ENCODE measurements around the gene SATB1.

SATB1 gene

GRCh38 chr3:18386274-18386890 is 38.8 kb downstream of the SATB1 start:
- H3K4me3 ChIP-seq (ENCODE audit: low read length): no peak overlapping the region
- no peaks in the 10 kb centered on the region for H3K36me3 ChIP-seq (replicated peaks; ENCODE audit: low read depth, low read length)
- peaks cover 8% of the 10 kb centered on the region for H3K4me1 ChIP-seq (ENCODE audit: low read length)
- H4K20me1 ChIP-seq (ENCODE audit: insufficient read depth, low read length): no peaks in the 10 kb centered on the region
- TF ChIP-seq EZH2phosphoT487 (IDR thresholded peaks at IDR 0.05; ENCODE audit: low read depth) (no peak), CTCF (IDR thresholded peaks at IDR 0.05; ENCODE audit: low read depth, low read length) (no peak)
- no peak overlapping the region for H3K27ac ChIP-seq (ENCODE audit: low read length)
- no peak overlapping the region for H2AFZ ChIP-seq (ENCODE audit: low read depth, low read length)
- no peaks in the 10 kb centered on the region for H3K27me3 ChIP-seq (ENCODE audit: low read depth, low read length)
- H3K4me2 ChIP-seq (ENCODE audit: low read length): no peak overlapping the region
- H3K9me3 ChIP-seq (ENCODE audit: insufficient read depth, low read length): no peaks in the 10 kb centered on the region
- no peak overlapping the region for H3K9ac ChIP-seq (ENCODE audit: low read length)
- no peaks in the 10 kb centered on the region for H3K79me2 ChIP-seq (ENCODE audit: low read length)

GRCh38 chr3:18385706-18386105 is 39.4 kb downstream of the SATB1 start:
- H3K9me3 ChIP-seq (ENCODE audit: insufficient read depth, low read length): no peaks in the 10 kb centered on the region
- peaks cover 8% of the 10 kb centered on the region for H3K4me1 ChIP-seq (ENCODE audit: low read length)
- no peaks in the 10 kb centered on the region for H3K79me2 ChIP-seq (ENCODE audit: low read length)
- no peaks in the 10 kb centered on the region for H3K36me3 ChIP-seq (replicated peaks; ENCODE audit: low read depth, low read length)
- H3K27me3 ChIP-seq (ENCODE audit: low read depth, low read length): no peaks in the 10 kb centered on the region
- no peak overlapping the region for H3K27ac ChIP-seq (ENCODE audit: low read length)
- TF ChIP-seq CTCF (IDR thresholded peaks at IDR 0.05; ENCODE audit: low read depth, low read length) (no peak), EZH2phosphoT487 (IDR thresholded peaks at IDR 0.05; ENCODE audit: low read depth) (no peak)
- no peak overlapping the region for H3K4me2 ChIP-seq (ENCODE audit: low read length)
- H3K4me3 ChIP-seq (ENCODE audit: low read length): no peak overlapping the region
- H4K20me1 ChIP-seq (ENCODE audit: insufficient read depth, low read length): no peaks in the 10 kb centered on the region
- H2AFZ ChIP-seq (ENCODE audit: low read depth, low read length): no peak overlapping the region
- no peak overlapping the region for H3K9ac ChIP-seq (ENCODE audit: low read length)

DNA sequence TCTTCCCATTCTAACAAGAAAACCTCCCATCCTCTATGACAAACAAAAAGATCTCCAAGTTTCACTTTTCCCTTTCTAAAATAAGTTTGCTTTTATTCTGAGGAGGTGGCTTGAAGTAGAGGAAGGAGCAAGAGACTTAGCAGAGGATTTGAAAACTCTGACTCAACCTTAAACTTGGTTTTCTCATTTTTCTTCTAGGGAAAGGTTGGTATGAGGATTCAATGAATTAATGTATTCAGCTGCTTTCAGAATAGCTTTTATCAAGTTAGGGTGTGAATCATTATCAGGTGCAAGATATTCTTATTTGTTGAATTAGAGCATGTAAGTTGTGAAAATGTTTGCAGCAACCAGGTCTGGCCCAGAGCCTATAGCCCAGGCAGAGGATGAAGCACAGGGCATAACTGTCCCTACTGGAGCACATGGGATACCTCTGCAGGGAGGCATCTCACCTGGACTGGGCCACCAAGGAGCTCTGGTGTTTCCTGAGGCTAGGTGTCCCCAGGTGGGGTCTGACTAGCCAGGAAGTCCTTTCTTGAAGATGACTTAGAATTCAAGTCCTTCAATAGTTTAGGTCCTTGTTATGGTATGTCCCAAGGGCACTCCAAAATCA is 42.3 kb downstream of the SATB1 start:
- no peak overlapping the region for H3K4me2 ChIP-seq (ENCODE audit: low read length)
- H3K4me1 ChIP-seq (ENCODE audit: low read length): peaks cover 8% of the 10 kb centered on the region
- H3K27ac ChIP-seq (ENCODE audit: low read length): no peak overlapping the region
- H3K27me3 ChIP-seq (ENCODE audit: low read depth, low read length): no peaks in the 10 kb centered on the region
- no peaks in the 10 kb centered on the region for H3K79me2 ChIP-seq (ENCODE audit: low read length)
- no peaks in the 10 kb centered on the region for H3K36me3 ChIP-seq (replicated peaks; ENCODE audit: low read depth, low read length)
- H3K9me3 ChIP-seq (ENCODE audit: insufficient read depth, low read length): no peaks in the 10 kb centered on the region
- H3K4me3 ChIP-seq (ENCODE audit: low read length): no peak overlapping the region
- no peak overlapping the region for H3K9ac ChIP-seq (ENCODE audit: low read length)
- no peak for TF ChIP-seq EZH2phosphoT487 (IDR thresholded peaks at IDR 0.05; ENCODE audit: low read depth)
- no peak for TF ChIP-seq CTCF (IDR thresholded peaks at IDR 0.05; ENCODE audit: low read depth, low read length)
- no peaks in the 10 kb centered on the region for H4K20me1 ChIP-seq (ENCODE audit: insufficient read depth, low read length)
- no peak overlapping the region for H2AFZ ChIP-seq (ENCODE audit: low read depth, low read length)

DNA sequence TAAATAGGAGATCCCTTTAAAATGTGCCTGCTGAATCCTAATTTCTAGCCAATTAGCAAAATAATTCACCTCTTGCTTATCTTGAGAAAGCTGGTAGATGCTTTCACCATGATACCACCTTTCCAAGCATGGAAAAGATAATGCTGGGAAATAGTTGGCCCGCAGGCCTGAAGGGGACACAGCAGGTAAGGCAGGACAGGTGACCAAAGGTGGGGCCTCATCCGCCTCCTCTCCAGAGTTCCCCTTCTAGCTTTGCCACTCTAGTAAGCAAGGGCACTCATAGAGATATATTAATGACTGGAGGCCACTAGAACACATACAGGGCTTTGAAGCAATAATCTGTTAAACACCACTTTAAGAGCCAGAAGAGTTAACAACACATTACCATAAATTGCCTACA is 45.5 kb downstream of the SATB1 start:
- Histone ChIP-seq H3K27me3 (ENCODE audit: low read depth, low read length) (no peaks in the 10 kb centered on the region), H3K79me2 (ENCODE audit: low read length) (no peaks in the 10 kb centered on the region), H4K20me1 (ENCODE audit: insufficient read depth, low read length) (no peaks in the 10 kb centered on the region), H3K4me2 (ENCODE audit: low read length) (no peak overlapping the region), H3K9me3 (ENCODE audit: insufficient read depth, low read length) (no peaks in the 10 kb centered on the region), H2AFZ (ENCODE audit: low read depth, low read length) (no peak overlapping the region), H3K9ac (ENCODE audit: low read length) (no peak overlapping the region), H3K4me3 (ENCODE audit: low read length) (no peak overlapping the region), H3K27ac (ENCODE audit: low read length) (no peak overlapping the region), H3K36me3 (replicated peaks; ENCODE audit: low read depth, low read length) (no peaks in the 10 kb centered on the region), H3K4me1 (ENCODE audit: low read length) (peaks cover 8% of the 10 kb centered on the region)
- TF ChIP-seq CTCF (IDR thresholded peaks at IDR 0.05; ENCODE audit: low read depth, low read length): no peak
- no peak for TF ChIP-seq EZH2phosphoT487 (IDR thresholded peaks at IDR 0.05; ENCODE audit: low read depth)
